HepG2 (cell line): ENCODE results near the gene PMM2. TPM values are rescaled to one million over a fixed set of nuclear protein-coding genes. Genes with fewer than 3 reads are reported as not detected.

Experiments
- AHR ChIP-seq: IDR thresholded peaks from 2 replicates; pipeline ENCODE4 v1.6.1; 2018; ENCODE audit warnings: missing genetic modification reagents, missing compliant biosample characterization
- CBFB ChIP-seq: sonication (generic); formaldehyde crosslinking; IDR thresholded peaks from 2 replicates; pipeline ENCODE4 v1.4.0; 2020; ENCODE audit warnings: missing genetic modification reagents
- DPF2 ChIP-seq: sonication (generic); formaldehyde crosslinking; IDR thresholded peaks from 2 replicates; pipeline ENCODE4 v1.4.0; 2020; ENCODE audit warnings: mild to moderate bottlenecking, low read depth, missing genetic modification reagents, borderline replicate concordance
- ELF3 ChIP-seq: IDR thresholded peaks from 2 replicates; pipeline ENCODE4 v1.6.1; 2016; ENCODE audit warnings: missing genetic modification reagents, missing compliant biosample characterization
- ETV5 ChIP-seq: IDR thresholded peaks from 2 replicates; pipeline ENCODE4 v1.6.1; 2018; ENCODE audit warnings: missing biosample characterization, missing genetic modification reagents, inconsistent platforms, borderline replicate concordance
- HDAC6 ChIP-seq: fragments of 200-600 bp; sonication (generic); IDR thresholded peaks from 2 replicates; pipeline ENCODE4 v1.7.0; 2017; ENCODE audit warnings: mild to moderate bottlenecking, antibody characterized with exemption, low read length, low read depth
- ISL2 ChIP-seq: sonication (generic); formaldehyde crosslinking; IDR thresholded peaks from 2 replicates; pipeline ENCODE4 v1.5.0; 2020; ENCODE audit warnings: missing genetic modification reagents
- ISX ChIP-seq: sonication (generic); formaldehyde crosslinking; conservative IDR thresholded peaks from 2 replicates; pipeline ENCODE4 v1.5.0; 2020; ENCODE audit warnings: missing genetic modification reagents
- JUND ChIP-seq: sonication (generic); formaldehyde crosslinking; IDR thresholded peaks from 2 replicates; pipeline ENCODE4 v1.8.0; 2022; ENCODE audit warnings: mild to moderate bottlenecking, missing genetic modification reagents
- KDM5B ChIP-seq: sonication (generic); formaldehyde crosslinking; IDR thresholded peaks from 2 replicates; pipeline ENCODE4 v1.4.0; 2020; ENCODE audit warnings: missing genetic modification reagents, mild to moderate bottlenecking, borderline replicate concordance
- KLF12 ChIP-seq: sonication (generic); formaldehyde crosslinking; IDR thresholded peaks from 2 replicates; pipeline ENCODE4 v1.4.0; 2020; ENCODE audit warnings: missing genetic modification reagents, borderline replicate concordance
- NFIC ChIP-seq: IDR thresholded peaks from 2 replicates; pipeline ENCODE4 v1.6.1; 2012; ENCODE audit warnings: mild to moderate bottlenecking, low read length, inconsistent platforms
- NFYC ChIP-seq: IDR thresholded peaks from 2 replicates; pipeline ENCODE4 v1.6.1; 2016; ENCODE audit warnings: missing genetic modification reagents, missing compliant biosample characterization
- PATZ1 ChIP-seq: sonication (generic); formaldehyde crosslinking; IDR thresholded peaks from 2 replicates; pipeline ENCODE4 v1.4.0; 2020; ENCODE audit warnings: missing genetic modification reagents
- RAD21 ChIP-seq: fragments of 450-650 bp; formaldehyde crosslinking; IDR thresholded peaks from 2 replicates; pipeline ENCODE4 v1.5.0; 2020; ENCODE audit warnings: mild to moderate bottlenecking
- REL ChIP-seq: sonication (generic); formaldehyde crosslinking; conservative IDR thresholded peaks from 2 replicates; pipeline ENCODE4 v1.8.0; 2022; ENCODE audit warnings: mild to moderate bottlenecking, missing genetic modification reagents, moderate library complexity
- RFXANK ChIP-seq: IDR thresholded peaks from 2 replicates; pipeline ENCODE4 v1.6.1; 2016
- RFXAP ChIP-seq: sonication (generic); formaldehyde crosslinking; IDR thresholded peaks from 2 replicates; pipeline ENCODE4 v1.4.0; 2020; ENCODE audit warnings: missing genetic modification reagents, borderline replicate concordance
- RXRB ChIP-seq: IDR thresholded peaks from 2 replicates; pipeline ENCODE4 v1.6.1; 2016; ENCODE audit warnings: borderline replicate concordance, missing genetic modification reagents, missing compliant biosample characterization
- SKI ChIP-seq: fragments of 450-650 bp; IDR thresholded peaks from one replicate; pipeline ENCODE4 v1.6.1; 2018; ENCODE audit warnings: mild to moderate bottlenecking; ENCODE audit not compliant: partially characterized antibody
- ZNF121 ChIP-seq: sonication (generic); formaldehyde crosslinking; IDR thresholded peaks from 2 replicates; pipeline ENCODE4 v1.5.0; 2020; ENCODE audit warnings: mild to moderate bottlenecking, missing genetic modification reagents
- ZNF256 ChIP-seq: sonication (generic); formaldehyde crosslinking; conservative IDR thresholded peaks from 2 replicates; pipeline ENCODE4 v1.4.0; 2020; ENCODE audit warnings: missing genetic modification reagents
- ZNF292 ChIP-seq: sonication (generic); formaldehyde crosslinking; IDR thresholded peaks from 2 replicates; pipeline ENCODE4 v1.8.1; 2022; ENCODE audit warnings: mild to moderate bottlenecking, low read depth, missing genetic modification reagents, borderline replicate concordance
- ZNF296 ChIP-seq: sonication (generic); formaldehyde crosslinking; conservative IDR thresholded peaks from 2 replicates; pipeline ENCODE4 v1.5.0; 2020; ENCODE audit warnings: mild to moderate bottlenecking, missing genetic modification reagents
- ZNF337 ChIP-seq: sonication (generic); formaldehyde crosslinking; IDR thresholded peaks from 2 replicates; pipeline ENCODE4 v1.5.1; 2020; ENCODE audit warnings: missing genetic modification reagents, low read depth, mild to moderate bottlenecking, borderline replicate concordance
- ZNF34 ChIP-seq: sonication (generic); formaldehyde crosslinking; IDR thresholded peaks from 2 replicates; pipeline ENCODE4 v1.4.0; 2020; ENCODE audit warnings: mild to moderate bottlenecking, missing genetic modification reagents, borderline replicate concordance
- ZNF451 ChIP-seq: sonication (generic); formaldehyde crosslinking; IDR thresholded peaks from 2 replicates; pipeline ENCODE4 v1.5.0; 2020; ENCODE audit warnings: mild to moderate bottlenecking, missing genetic modification reagents
- ZNF724P ChIP-seq: sonication (generic); formaldehyde crosslinking; IDR thresholded peaks from 2 replicates; pipeline ENCODE4 v1.8.0; 2022; ENCODE audit warnings: missing genetic modification reagents, borderline replicate concordance
- ZNF747 ChIP-seq: sonication (generic); formaldehyde crosslinking; IDR thresholded peaks from 2 replicates; pipeline ENCODE4 v1.8.1; 2023; ENCODE audit warnings: missing genetic modification reagents, mild to moderate bottlenecking, borderline replicate concordance
- ZNF841 ChIP-seq: sonication (generic); formaldehyde crosslinking; IDR thresholded peaks from 2 replicates; pipeline ENCODE4 v1.8.1; 2023; ENCODE audit warnings: missing genetic modification reagents, borderline replicate concordance
- ZNF878 ChIP-seq: sonication (generic); formaldehyde crosslinking; IDR thresholded peaks from 2 replicates; pipeline ENCODE4 v1.8.1; 2023; ENCODE audit warnings: mild to moderate bottlenecking, missing genetic modification reagents, moderate library complexity
- polyA plus RNA-seq, 8 experiments: library from polyadenylated mRNA; depleted of rRNA in 3 of 8; stranded (reverse) in 7 of 8; unstranded in 1 of 8; fragments of >200 nt; fragmentation: Illumina TruSeq in 4 of 8; extraction: Trizol in 4 of 8; gene quantifications; 2 replicates each; pipeline versions ENCODE4 v1.2.1 to v1.2.3, GENCODE V29; 2011 to 2016; ENCODE audit warnings: low read depth in 4 of 8, missing spikeins in 1 of 8, mixed read lengths in 1 of 8; ENCODE audit not compliant: insufficient read depth in 1 of 8
- total RNA-seq, 5 experiments: library from RNA; depleted of rRNA; stranded (reverse); fragments of >200 nt; fragmentation: Illumina TruSeq; extraction: Trizol; gene quantifications; 2 replicates each; pipeline ENCODE4 v1.2.3, GENCODE V29; 2016; ENCODE audit warnings: low read depth in 1 of 5

The PMM2 gene
- total and polyA plus RNA-seq, 2 of the 13 experiments (the other 11 are each of a cell fraction or from before 2014, with no cell fraction given), result 52.2 to 93.7 TPM

- peak; percentile 52; the same call in 1 of the 2 replicates for TF ChIP-seq KDM5B (CRISPR knock-in tag)
- TF ChIP-seq RFXAP (CRISPR knock-in tag), result peak; percentile 89; the same call in 1 of the 2 replicates
- TF ChIP-seq RXRB (CRISPR knock-in tag), result peak; percentile 100
- peak; percentile 54 for TF ChIP-seq ZNF292 (CRISPR knock-in tag)
- peak; percentile 90 for TF ChIP-seq ELF3 (CRISPR knock-in tag)
- TF ChIP-seq ZNF747 (CRISPR knock-in tag), result peak; percentile 96
- TF ChIP-seq RFXANK (CRISPR knock-in tag), result peak; percentile 85; the same call in 1 of the 2 replicates
- TF ChIP-seq ISX (CRISPR knock-in tag), result 0 out of 2 replicates have a peak, but pooled peaks have one; percentile 28
- TF ChIP-seq ZNF296 (CRISPR knock-in tag), result no peak
- peak; percentile 77 for TF ChIP-seq ETV5 (CRISPR knock-in tag)
- TF ChIP-seq ZNF724P, result peak; percentile 67; the same call in 1 of the 2 replicates
- no peak for TF ChIP-seq ZNF841 (CRISPR knock-in tag)
- TF ChIP-seq ZNF34 (CRISPR knock-in tag), result peak; percentile 72; the same call in 1 of the 2 replicates
- TF ChIP-seq ZNF256 (CRISPR knock-in tag), result no peak
- peak; percentile 90 for TF ChIP-seq ZNF121
- no peak for TF ChIP-seq REL (CRISPR knock-in tag)
- TF ChIP-seq HDAC6, result no peak
- TF ChIP-seq ZNF337 (CRISPR knock-in tag), result peak; percentile 99; the same call in 1 of the 2 replicates
- TF ChIP-seq ISL2 (CRISPR knock-in tag), result peak; percentile 89
- TF ChIP-seq AHR (CRISPR knock-in tag), result peak; percentile 73
- 0 out of 2 replicates have a peak, but pooled peaks have one; percentile 7 for TF ChIP-seq ZNF878 (CRISPR knock-in tag)
- TF ChIP-seq JUND, result peak; percentile 52; the same call in 1 of the 2 replicates
- TF ChIP-seq ZNF451 (CRISPR knock-in tag), result peak; percentile 89; the same call in 1 of the 2 replicates
- TF ChIP-seq NFIC, result no peak
- TF ChIP-seq DPF2, result peak; percentile 78; the same call in 1 of the 2 replicates
- peak; percentile 42; the same call in 1 of the 2 replicates for TF ChIP-seq NFYC (CRISPR knock-in tag)
- TF ChIP-seq SKI, result peak; percentile 100
- TF ChIP-seq CBFB, result peak; percentile 70; the same call in 1 of the 2 replicates
- peak; percentile 88 for TF ChIP-seq KLF12
- TF ChIP-seq RAD21, result peak; percentile 66; the same call in 1 of the 2 replicates
- TF ChIP-seq PATZ1 (CRISPR knock-in tag), result peak; percentile 87
Measured at GRCh38 chr16:8850279-8850885, 52.7 kb downstream of the PMM2 start (continued).
